ENCODE measurements around the gene NOSIP.

The NOSIP gene

DNA sequence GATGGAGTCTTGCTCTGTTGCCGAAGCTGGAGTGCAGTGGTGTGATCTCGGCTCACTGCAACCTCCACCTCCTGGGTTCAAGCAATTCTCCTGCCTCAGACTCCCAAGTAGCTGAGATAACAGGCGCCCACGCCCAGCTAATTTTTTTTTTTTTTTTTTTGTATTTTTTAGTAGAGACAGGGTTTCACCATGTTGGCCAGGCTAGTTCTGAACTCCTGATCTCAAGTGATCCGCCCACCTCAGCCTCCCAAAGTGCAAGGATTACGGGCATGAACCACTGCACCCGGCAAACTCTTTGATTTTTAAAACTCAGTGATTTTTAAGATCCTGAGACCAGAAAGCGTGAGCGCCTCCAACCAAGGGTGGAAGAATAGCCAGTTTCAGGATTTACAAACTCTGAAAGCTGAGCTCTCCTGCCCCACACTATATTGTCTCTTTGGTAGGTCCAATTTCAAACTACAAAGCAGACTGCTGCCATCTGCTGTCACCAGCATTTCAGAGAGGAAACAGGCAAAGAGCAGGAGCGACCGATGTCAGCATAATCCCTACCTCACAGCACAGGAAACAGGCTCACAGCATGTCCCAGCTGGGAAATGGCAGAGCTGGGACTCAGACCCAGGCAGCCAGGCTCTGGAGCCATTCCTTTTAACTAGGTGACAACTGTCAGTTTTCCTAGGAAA is 9.2 kb downstream of the NOSIP start:
- no peak for DNase-seq

DNA sequence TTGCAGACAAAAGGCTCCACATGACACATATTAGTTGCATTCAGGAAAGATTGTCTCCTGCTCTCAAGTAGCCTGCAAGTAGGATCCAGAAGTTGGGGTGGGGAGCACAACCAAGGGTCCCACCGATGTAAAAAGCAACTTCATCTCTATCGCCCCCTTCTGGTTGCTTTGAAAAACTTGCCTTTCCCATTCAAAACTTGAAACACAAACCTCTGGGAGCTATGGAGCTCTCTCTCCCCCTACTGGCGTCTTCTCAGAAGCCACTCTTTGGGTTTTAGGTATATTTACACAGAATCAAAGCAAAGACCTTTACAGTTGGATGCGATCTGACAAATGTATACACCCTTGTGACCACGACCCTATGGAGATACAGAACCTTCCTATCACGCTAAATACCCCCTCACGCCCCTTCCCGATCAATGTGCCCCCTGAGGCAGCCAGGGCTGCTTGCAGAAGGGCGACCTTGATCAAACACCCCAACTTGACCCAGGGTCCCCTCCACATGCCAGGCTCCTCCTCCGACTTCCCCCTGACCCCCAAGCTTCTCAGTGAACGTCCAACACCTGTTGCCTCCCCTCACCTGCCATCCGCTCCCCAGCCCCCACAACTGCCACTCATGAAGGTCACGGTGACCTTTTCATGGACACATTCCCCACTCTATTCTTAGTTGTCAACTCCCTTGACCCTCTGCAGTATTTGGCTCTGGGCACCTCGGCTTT is 10.1 kb downstream of the NOSIP start:
- DNase-seq: peak; percentile 91

DNA sequence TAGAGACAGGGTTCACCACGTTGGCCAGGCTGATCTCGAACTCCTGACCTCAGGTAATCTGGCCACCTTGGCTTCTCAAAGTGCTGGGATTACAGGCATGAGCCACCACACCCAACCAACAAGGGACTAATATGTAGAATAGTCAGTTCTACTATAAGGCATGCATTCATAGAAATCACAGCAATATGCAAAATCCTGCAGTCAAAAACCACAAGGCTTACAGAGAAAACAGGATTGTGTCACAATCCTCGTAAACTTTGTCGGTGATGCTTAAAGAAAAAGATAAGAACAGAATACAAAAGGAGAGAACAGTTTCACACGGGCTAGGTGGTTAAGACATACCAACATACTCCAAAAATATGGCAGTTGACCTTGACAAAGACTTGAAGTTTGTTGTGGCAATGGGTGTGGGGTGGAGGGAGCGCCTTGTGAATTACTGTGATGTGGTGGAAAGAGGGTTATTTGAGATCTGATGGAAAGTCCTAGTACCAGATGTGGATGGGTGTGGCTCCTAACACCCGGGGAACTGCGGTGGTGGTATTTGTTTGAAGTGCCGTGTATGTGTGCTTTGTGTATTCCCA is 12.4 kb downstream of the NOSIP start:
- no peak for DNase-seq

DNA sequence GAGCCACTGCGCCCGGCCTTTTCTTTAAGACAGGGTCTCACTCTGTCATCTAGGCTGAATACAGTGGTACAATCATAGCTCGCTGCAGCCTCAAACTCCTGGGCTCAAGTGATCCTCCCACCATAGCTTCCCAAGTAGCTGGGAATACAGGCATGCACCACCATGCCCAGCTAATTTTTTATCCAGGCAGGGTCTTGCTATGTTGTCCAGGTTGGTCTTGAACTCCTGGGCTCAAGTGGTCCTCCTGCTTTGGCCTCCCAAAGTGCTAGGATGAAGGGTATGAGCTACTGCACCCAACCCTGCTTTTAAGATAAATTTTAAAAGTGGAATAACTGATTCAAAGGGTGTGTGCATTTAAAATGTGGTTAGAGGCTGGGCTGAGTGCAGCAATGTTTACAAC is 14.1 kb downstream of the NOSIP start:
- no peak for DNase-seq

DNA sequence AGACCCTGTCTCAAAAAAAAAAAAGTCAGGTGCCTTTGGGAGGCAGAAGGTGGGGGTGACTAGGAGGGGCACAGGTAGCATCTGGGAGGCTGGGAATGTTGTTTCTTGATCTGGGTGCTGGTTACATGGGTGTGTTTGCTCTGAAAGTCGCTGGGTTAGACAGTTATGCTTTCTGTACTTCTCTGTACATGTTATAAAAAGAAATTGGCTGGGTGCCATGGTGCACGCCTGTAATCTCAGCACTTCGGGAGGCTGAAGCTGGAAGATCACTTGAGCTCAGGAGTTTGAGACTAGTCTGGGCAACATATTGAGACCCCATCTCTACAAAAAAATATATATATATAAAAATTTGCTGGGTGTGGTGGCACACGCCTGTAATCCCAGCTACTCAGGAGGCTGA is 15.1 kb downstream of the NOSIP start:
- no peak for DNase-seq

DNA sequence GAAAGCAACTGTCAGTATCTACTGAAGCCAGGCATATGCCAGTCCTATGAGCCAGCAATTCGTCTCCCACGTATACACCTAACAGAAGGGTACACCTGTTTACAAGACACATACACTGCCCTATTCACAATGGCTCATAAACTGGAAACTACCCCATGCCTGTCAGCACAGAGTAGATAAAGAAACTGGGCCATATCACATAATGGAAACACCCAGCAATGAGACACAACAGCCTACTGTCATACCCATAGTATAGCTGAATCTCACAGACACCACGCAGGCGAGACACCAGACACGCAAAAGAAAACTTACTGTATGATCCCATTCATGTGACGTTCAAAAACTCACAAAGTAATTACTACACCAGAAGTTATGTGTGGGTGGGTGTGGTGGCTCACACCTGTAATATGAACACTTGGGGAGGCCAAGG is 15.7 kb downstream of the NOSIP start:
- no peak for DNase-seq

DNA sequence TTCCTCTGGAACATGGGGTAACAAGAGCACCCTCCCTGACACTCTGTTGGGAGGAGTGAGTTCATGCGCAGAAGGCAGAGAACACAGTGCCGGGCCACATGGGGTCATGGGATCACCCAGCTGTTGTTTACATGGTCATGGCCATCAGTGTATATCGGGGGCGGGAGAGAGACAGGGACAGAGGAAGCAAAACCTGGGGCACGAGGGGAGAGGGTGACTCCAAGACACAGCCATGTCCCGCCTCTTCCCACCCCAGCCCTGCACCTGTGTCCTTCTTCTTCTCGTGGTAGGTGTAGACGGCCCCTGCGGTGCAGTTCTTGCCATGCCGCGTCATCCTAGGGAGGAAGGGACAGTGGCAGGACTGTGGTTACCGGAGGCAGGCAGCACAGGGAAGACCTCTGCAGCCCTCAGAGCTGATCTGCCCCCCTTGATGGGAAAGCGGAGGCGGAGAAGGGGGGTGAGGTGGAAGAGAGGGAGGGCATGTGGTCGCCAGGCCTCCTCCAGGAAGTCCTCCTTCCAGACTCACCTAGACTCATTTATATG is 19.9 kb downstream of the NOSIP start:
- DNase-seq: no peak

DNA sequence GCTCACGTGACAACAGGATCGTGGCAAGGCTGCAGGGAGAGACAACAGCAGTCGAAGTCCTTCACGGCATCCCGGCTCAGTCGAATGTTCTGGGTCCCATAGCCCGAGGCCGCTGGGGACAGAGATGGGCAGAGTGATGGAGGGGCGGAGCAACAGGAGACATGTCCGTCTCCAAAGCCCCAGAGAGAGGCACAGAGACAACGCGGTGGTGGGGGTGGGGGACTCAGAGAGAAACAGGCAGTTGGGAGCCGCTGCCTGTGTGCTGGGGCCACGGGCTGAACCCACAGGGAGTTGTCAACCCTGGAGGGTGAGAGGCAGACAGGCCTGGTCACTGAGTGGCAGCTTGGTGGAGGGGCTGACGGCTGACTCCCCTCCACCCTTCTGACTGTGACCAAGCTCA is 20.4 kb downstream of the NOSIP start:
- DNase-seq: no peak

DNA sequence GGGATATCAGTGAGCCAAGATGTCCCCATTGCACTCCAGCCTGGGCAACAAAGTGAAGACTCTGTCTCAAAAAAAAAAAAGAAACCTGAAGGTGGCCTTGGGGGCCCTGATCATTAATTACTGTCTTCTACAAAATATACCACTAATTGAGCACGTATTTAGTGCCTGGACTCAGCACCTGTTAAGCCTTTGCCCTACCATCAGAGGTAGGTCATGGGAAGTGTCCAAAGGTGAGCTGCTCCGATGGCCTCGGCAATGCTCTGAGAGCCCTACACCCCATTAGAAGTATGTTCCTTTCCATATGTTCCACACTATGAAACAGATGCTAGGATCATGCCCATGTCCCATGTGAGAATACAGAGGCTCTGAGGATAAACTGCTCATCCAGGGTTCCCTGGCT is 20.9 kb downstream of the NOSIP start:
- no peak for DNase-seq

DNA sequence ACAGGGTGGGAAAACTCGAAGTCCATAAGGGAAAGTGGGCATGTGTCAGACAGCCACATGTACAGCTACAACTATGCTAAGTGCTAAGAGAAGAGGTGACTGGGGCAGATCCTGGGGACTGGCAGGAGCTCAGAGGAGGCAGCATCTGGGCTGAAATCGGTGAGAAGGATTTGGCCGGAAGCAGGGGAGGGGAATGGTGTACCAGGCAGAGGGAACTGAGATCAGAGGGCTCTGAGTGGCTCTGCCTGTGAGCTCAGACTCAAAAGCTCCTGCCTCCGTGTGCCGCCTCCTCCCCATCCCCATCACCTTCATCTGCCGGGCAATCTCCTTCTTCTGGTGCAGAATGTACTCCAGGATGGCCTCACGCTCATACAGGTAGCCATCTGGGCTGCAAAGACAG is 21.8 kb downstream of the NOSIP start:
- no peak for DNase-seq

DNA sequence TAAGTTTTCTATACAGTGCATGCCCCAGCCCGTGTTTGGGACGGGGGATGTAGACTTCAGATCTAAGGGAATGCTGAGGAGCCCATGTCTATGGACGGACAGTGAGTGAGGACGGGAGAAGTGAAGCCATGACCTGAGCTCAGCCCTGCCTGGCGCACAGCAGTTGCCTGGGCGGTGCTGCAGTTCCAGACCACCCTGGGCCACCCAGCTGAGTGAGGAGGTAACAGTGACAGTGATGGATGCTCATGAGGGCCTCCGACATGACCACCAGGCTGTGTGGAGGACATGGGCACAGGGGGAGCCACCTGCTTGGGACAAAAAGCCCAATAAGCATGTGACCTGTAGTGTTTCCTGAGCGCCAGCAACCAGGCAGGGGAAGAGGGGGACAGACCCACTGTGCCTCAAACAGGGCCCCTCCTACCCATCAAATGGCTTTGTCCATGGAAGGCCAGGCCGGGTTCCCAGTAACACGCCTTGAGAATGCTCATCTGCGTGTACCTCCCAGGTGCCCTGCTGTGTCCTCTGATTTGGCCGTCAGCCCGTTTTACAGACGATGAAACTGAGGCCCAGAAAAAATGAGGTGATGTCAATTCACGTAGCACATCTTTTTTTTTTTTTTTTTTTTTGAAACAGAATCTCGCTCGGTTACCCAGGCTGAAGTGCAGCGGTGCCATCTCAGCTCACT is 22.6 kb downstream of the NOSIP start:
- no peak for DNase-seq

DNA sequence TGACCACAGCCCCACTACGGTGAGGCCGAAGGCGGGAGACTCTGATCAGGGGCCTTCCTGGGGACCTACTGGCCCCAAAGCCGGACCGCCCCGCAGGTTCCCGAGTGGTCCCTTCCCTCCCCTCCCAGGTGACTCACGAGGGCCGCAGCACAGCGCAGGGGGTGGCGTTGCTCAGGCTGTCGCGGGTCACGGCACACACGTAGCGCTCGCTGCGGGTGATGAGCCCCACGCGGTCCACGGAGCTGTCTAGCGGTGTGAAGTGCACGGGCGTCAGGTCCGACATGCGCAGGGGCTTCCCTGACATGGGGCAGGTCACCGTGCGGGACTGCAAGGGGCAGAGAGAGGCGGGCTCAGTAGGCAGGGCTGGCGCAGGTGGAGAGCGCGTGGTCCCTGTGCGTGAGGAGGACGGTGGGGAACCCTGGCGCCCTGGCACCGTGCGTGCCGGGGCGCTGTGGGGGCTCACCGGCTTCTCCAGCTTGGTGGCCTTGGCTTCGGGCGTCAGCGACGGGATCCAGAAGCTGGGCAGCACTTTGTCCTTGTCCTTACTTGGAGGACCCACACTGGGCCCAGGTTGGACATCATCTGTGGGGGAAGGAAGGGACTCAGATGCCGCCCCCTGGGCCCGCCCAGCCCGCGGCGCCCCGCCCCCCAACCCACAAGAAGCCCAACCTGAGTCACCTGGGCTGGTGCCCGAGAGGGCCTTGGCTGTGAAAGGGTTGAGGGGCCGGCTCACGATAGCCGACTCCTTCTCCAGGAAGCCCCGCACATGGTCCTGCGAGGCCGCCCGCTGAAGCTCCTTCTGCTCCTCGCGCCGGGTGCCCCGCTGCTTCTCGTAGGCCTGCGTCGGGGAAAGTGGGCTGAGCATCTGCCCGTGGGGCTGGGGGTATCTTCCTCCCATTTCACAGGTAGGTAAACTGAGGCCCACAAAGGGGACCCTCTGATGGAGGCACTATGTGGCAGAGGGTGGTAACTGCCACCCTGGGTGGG is 23.7 kb downstream of the NOSIP start:
- DNase-seq: no peak

DNA sequence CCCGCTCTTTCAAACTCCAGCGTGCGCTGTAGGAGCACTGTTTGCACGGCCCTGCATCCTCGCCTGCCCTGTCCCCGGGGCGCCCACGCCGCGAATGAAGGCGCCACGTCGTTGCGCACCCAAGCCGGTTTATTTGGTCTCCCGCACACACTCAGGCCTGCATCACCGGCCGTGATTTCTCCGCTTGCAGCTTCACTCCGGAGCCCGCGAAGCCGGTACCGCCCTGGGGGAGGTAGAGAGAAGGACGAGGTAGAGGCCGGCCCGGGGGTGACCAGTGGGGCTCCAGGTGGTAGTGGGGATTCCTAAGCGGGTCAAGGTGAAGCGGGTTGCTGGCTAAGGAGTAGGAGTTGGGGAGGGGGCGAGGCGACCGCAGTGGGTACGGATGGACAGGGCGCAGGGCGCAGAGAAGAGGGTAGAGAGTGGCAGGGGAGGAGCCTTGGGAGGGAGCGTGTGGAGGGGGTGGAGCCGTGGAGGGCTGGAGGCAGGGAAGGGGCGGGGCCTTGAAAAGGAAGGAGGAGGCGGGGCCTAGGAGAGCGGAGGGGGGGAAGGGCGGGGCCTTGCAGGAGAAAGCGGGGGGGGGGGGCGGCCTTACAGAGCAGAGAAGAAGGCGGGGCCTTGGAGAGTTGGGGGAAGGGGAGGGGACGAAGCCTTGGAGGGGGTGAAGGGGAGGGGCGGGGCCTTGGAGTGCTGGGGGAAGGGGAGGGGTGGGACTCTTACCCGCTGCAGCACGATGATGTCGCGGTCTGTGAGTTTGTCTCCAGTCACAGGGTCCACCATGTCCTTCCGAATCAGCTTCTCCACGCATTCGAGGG is 24.6 kb downstream of the NOSIP start:
- peak; percentile 81 for DNase-seq

DNA sequence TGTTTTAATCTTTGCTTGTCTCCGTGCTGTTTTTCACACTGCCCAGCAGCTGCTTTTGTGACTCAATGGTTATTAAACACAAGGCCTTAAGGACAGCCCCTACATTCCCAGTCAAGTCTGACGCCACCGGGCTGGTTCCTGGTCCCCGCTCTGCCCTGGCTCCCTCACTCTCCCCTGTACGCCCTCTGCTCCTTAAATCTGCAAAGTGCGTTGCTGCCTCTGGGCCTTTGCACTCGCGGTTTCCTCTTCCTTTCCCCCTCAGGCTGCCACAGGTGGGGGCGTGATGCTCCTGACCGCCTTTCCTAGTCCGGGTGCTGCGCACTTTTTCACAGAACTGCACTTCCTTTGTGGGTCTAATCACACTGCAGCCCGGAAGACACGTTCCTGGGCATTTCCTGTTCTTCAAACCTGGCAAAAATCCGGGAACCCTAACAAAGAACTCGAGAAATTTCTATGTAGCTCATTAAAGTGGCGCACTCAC is 25.6 kb downstream of the NOSIP start:
- no peak for DNase-seq

DNA sequence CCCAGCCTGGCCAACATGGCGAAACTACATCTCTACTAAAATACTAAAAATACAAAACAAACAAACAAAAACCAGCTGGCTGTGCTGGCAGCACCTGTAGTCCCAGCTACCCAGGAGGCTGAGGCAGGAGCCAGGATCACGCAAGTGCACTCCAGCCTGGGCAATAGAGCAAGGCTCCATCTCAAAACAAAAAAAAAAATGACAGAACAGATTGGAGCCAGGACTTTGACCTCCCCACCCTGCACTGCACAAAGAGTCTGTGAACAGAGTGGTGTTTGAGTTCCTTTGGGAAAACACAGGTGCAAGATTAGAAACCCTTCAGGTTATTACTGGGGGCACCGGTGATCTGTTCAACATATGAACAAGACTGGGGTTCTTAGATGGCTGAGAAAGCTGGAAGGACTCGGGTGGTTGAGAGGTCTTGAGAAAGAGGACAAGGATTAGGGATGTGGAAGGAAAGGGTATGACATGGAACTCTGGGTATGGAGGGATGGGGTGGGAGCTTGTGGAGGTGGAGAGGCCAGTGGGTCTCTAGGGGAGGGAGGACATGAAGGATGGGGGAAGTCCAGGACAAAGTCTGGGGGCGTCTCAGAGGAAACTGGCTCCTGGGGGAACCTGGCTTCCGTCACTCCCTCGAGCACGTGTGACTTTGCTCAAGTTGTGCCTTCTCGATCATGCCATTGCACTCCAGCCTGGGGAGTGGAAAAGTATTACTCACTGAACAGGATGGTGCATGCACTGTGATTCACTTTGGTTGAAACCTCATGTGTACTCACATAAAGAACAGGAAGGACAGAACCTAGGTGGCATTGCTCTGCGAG is 26.7 kb downstream of the NOSIP start:
- no peak for DNase-seq

DNA sequence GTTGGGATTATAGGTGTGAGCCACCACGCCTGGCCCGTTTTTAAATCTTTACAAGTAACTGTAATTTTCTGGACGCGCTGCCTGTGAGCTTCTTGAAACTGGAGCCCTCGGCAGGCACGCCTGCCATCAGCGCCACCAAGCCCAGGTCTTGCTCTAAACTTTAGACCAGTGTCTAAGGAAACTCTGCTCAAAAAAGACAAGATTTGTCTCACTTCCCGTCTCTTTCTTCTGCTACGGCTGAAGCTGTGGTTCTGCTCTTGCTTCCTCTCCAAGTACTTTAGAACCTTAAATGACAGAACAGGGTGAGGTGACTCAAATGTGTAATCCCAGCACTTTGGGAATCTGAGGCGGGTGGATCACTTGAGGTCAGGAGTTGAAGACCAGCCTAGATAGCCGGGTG is 27.6 kb downstream of the NOSIP start:
- DNase-seq: no peak

DNA sequence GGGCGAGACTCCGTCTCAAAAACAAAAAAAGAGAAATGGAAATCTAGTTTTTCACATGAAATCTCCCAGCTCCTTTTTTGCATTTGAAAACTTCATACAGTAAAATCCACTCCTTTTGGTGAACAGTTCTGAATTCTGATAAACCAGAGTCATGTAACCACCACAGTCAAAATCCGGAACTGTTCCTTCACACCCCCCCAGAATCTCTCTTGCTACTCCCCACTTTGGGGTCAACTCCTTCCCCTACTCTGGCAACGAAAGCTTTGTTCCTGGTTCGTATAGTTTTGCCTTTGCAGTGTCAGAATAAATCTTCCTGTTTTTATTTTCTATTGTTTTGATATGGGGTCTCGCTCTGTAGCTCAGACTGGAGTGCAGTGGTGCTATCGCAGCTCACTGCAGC is 28.8 kb downstream of the NOSIP start:
- DNase-seq: no peak

DNA sequence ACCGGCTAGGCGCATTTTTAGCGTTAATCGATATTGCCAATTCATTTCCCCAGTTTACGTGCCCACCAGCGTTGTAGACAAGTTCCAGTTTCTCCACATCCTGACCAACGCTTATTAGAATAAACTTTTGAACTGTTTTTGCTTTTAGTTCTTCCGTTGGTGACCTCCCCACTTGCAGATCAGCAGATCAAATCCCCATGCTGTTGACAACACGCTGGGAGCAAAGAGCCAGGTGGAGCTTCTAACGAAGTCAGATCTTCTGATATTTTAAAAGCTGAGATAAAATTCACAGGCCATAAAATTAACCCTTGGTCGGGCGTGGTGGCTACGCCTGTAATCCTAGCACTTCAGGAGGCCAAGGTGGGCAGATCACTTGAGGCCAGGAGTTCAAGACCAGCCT is 31.3 kb downstream of the NOSIP start:
- DNase-seq: no peak

DNA sequence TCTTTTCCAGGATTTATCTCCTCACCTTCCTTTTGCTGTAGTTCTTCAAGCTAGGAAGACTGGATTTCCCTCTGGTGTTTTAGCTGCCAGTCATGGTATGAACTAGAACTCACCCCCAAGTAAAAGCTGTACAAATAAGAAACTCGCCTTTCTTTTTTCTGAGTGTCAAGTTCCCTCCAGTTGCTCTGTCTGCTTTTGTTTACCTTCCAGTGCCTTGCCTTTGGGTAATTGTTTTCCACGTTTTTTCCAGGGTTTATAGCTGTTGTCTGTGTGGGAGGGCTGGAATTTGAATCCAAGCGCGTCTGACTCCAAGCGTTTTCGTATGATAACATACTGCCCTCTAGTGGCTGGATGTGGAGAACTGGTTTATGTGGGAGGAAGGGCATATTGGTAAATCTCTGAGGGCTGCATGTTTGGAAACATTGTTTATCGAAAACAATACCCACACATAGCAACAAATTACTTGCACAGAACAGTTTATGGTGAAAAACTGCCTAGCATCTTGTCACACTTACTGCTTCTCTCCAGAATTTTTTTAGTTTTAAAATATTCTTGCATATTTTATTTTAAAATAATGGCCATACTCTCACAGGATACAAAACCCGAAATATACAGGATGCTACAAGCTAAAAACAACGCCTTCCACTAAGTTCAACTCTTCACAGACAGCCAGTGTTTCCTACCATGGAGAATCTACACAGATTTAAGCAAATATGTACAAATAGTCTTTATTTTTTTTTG is 33.4 kb downstream of the NOSIP start:
- peak; percentile 89 for DNase-seq

DNA sequence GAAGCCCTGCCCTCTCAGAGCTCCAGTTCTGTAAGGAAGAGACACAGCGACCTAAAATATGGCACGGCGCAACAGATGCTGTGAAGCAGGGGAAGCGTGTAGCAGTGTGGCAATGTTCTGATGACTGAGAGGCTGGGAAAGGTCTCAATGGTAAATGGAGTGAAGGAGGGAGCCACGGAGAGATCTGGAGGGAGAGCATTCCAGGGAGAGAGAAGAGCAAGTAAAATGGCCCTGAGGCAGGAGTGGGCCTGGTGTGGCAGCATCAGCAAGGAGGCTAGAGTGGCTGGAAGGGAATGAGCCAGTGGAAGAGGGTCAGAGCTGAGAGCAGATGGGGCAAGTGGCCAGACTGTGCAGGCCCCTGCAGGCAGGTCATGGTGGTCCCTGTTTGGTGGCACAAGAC is 36.2 kb downstream of the NOSIP start:
- no peak for DNase-seq

Data from NCI-H1436 (cell line).